GM12891 (cell line): Measurements from ENCODE around the gene KDM4C.

Source experiments
- DNase-seq: peaks from one replicate; pipeline ENCODE4 v3.0.0; 2011; ENCODE audit warnings: low spot score; ENCODE audit not compliant: insufficient read length
- FAIRE-seq: peaks from 2 replicates; lab custom pipeline; 2011; peaks lifted over from hg19 to GRCh38; lab: Jason Lieb, UNC
- PAX5 ChIP-seq: IDR thresholded peaks from 2 replicates; pipeline ENCODE4 v1.6.1; 2011; ENCODE audit warnings: low read length, moderate library complexity, mild to moderate bottlenecking; ENCODE audit not compliant: insufficient read depth, severe bottlenecking
- POLR2A ChIP-seq: IDR thresholded peaks from 2 replicates; pipeline ENCODE4 v1.6.1; 2011; ENCODE audit warnings: low read depth, low read length, control low read depth
- POLR2AphosphoS5 ChIP-seq: IDR thresholded peaks from 2 replicates; pipeline ENCODE4 v1.6.1; 2011; ENCODE audit warnings: low read depth, low read length, control low read depth
- POU2F2 ChIP-seq: IDR thresholded peaks from 2 replicates; pipeline ENCODE4 v1.6.1; 2011; ENCODE audit warnings: low read depth, mild to moderate bottlenecking, control low read depth, low read length, moderate library complexity
- SPI1 ChIP-seq: IDR thresholded peaks from 2 replicates; pipeline ENCODE4 v1.6.1; 2011; ENCODE audit warnings: low read depth, low read length, control low read depth
- TAF1 ChIP-seq: IDR thresholded peaks from 2 replicates; pipeline ENCODE4 v1.6.1; 2011; ENCODE audit warnings: low read depth, low read length, control low read depth

Gene KDM4C

GRCh38 chr9:6973762-6974161, 216.0 kb downstream of the KDM4C start:
- peak; percentile 24; the same call in 1 of the 2 replicates for TF ChIP-seq SPI1
- TF ChIP-seq POU2F2, result no peak
- FAIRE-seq (peak; percentile 75), DNase-seq (peak; percentile 20)

GRCh38 chr9:6975198-6975597, 217.4 kb downstream of the KDM4C start:
- no peak for TF ChIP-seq POLR2A
- TF ChIP-seq POU2F2, result no peak
- no peak for TF ChIP-seq PAX5
- TF ChIP-seq POLR2AphosphoS5, result no peak
- TF ChIP-seq SPI1, result no peak
- TF ChIP-seq TAF1, result no peak
- FAIRE-seq (no peak), DNase-seq (no peak)

GRCh38 chr9:6977761-6978160, 220.0 kb downstream of the KDM4C start:
- FAIRE-seq (no peak), DNase-seq (no peak)
- no peak for TF ChIP-seq SPI1
- TF ChIP-seq POLR2AphosphoS5, result no peak
- TF ChIP-seq POU2F2, result no peak
- TF ChIP-seq PAX5, result no peak
- TF ChIP-seq TAF1, result no peak
- TF ChIP-seq POLR2A, result no peak

- no peak for TF ChIP-seq SPI1
- TF ChIP-seq POU2F2, result no peak
- TF ChIP-seq POLR2A, result no peak
- no peak for TF ChIP-seq TAF1
- TF ChIP-seq POLR2AphosphoS5, result no peak
- no peak for TF ChIP-seq PAX5
- no peak for FAIRE-seq
- DNase-seq, result no peak
These were observed 220.8 kb downstream of the KDM4C start for GRCh38 chr9:6978591-6978990.

GRCh38 chr9:6984941-6985578, 227.3 kb downstream of the KDM4C start:
- DNase-seq (no peak), FAIRE-seq (no peak)
- no peak for TF ChIP-seq PAX5
- no peak for TF ChIP-seq POLR2AphosphoS5
- TF ChIP-seq TAF1, result no peak
- no peak for TF ChIP-seq SPI1
- no peak for TF ChIP-seq POLR2A
- TF ChIP-seq POU2F2, result no peak

- TF ChIP-seq POLR2A (no peak), PAX5 (no peak), SPI1 (no peak)
- no peak for FAIRE-seq
These were observed 228.5 kb downstream of the KDM4C start for GRCh38 chr9:6986141-6986815.

GRCh38 chr9:6987381-6987780, 229.6 kb downstream of the KDM4C start:
- DNase-seq (no peak), FAIRE-seq (no peak)
- no peak for TF ChIP-seq POLR2AphosphoS5

More at GRCh38 chr9:6986141-6986815, 228.5 kb downstream of the KDM4C start:
- no peak for DNase-seq

GRCh38 chr9:6991418-6991817, 233.6 kb downstream of the KDM4C start:
- FAIRE-seq (no peak), DNase-seq (no peak)
- TF ChIP-seq PAX5 (no peak), POU2F2 (no peak), TAF1 (no peak)

- DNase-seq (no peak), FAIRE-seq (no peak)
- no peak for TF ChIP-seq SPI1
- TF ChIP-seq POLR2AphosphoS5, result no peak
- TF ChIP-seq POLR2A, result no peak
- no peak for TF ChIP-seq TAF1
- no peak for TF ChIP-seq POU2F2
- TF ChIP-seq PAX5, result no peak
These were observed 238.5 kb downstream of the KDM4C start for GRCh38 chr9:6996061-6996854.

GRCh38 chr9:6997330-6997729, 239.6 kb downstream of the KDM4C start:
- DNase-seq (no peak), FAIRE-seq (no peak)
- TF ChIP-seq TAF1, result no peak
- no peak for TF ChIP-seq SPI1
- TF ChIP-seq POU2F2, result no peak
- TF ChIP-seq PAX5, result no peak
- no peak for TF ChIP-seq POLR2AphosphoS5
- TF ChIP-seq POLR2A, result no peak
